ENCODE measurements around the gene COL6A5.
"Not testable (repeated sequence)": the region's sequence is repeated elsewhere in the genome, so short reads cannot be mapped to it uniquely, and the experiment has no call there.

COL6A5 gene

GRCh38 chr3:130345487-130346079 is at the start of gene COL6A5:
TSS of gene COL6A5 (plus strand) at chr3:130345672. CDS start at chr3:130373639, 27,967 bp downstream.
- no peak for DNase-seq (ENCODE audit: low spot score)

DNA sequence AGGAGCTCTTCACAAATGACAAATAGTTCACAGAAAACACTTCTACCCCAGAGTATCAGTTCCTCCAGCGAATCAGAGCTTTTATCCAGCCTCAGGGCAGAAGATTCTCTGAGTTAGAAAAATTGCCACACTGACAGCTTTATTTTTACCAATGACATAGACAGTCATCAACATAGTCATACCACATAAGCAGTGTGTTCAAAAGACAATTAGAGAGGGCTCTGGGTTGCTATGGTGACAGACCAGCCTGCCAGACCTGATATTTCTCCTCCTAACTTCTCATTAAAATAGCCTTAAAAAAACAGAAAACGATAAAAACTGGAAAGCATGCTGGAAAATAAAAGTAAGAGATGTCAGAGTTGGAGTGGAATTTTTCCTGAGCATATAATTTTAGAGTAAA is 45.9 kb upstream of the COL6A5 start:
- no peak for DNase-seq (ENCODE audit: low spot score)

GRCh38 chr3:130300888-130301287 is 44.6 kb upstream of the COL6A5 start:
- DNase-seq (ENCODE audit: low spot score), result no peak

DNA sequence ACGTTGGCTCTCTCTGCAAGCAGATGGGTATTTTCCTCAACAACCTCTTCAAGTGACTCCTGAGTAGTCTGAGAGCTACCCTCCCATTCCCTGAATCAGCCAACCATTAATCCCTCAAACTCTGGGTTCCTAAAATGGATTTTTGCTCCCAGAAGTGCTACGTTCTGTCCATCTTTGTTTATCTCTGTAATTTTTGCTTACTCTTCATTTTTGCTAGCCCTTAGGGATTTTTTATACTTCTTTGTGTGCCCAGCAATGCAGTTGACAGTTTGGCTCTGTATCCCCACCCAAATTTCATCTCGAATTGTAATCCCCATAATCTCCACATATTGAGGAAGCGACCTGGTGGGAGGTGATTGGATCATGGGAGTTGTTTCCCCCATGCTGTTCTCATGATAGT is 35.4 kb upstream of the COL6A5 start:
- no peak for DNase-seq (ENCODE audit: low spot score)

DNA sequence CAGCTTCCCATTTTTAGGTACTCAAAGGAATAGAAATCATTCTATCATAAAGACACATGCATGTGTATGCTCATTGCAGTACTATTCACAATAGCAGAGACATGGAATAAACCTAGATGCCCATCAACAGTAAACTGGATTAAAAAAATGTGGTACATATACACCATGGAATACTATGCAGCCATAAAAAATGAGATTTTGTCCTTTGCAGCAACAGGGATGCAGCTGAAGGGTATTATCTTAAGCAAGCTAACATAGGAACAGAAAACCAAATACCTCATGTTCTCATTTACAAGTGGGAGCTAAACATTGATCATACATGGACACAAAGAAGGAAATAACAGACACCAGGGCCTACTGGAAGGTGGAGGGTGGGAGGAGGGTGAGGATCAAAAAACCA is 33.1 kb upstream of the COL6A5 start:
- no peak for DNase-seq (ENCODE audit: low spot score)

GRCh38 chr3:130316169-130316568 is 29.3 kb upstream of the COL6A5 start:
- DNase-seq (ENCODE audit: low spot score), result no peak

DNA sequence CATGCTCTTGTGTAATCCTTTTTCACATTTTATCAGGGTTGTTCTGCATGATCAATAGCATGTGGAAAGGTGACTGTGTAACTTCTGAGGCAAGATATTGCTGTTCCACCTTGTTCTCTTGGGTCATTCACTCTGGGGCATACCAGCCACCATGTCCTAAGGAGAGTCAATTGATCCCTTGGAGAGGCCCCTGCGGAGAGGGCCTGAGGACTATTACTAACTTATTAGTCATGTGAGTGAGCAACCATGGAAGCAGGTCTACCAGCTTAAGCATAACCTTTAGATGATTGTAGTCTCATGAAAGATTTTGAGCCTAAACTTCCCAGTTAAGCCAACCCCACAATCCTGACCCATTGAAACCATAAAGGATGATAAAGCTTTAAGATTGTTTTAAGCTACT is 22.0 kb upstream of the COL6A5 start:
- DNase-seq (ENCODE audit: low spot score), result no peak

DNA sequence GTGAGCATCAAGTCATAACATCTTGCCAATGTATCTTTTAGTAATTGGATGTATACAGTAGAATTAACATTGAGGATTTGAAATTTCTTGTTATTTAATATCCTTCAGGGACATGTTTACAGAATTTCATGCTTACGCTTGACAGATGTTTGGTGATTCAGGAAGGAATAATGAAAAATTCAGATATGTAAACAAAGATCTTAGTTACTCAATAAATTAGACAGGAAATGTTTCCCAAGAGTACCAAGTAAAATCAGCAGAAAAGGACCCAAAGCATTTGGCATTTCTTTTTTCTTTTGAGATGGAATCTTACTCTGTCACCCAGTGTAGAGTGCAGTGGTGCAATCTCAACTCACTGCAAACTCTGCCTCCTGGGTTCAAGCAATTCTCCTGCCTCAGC is 4.7 kb upstream of the COL6A5 start:
- no peak for DNase-seq (ENCODE audit: low spot score)

DNA sequence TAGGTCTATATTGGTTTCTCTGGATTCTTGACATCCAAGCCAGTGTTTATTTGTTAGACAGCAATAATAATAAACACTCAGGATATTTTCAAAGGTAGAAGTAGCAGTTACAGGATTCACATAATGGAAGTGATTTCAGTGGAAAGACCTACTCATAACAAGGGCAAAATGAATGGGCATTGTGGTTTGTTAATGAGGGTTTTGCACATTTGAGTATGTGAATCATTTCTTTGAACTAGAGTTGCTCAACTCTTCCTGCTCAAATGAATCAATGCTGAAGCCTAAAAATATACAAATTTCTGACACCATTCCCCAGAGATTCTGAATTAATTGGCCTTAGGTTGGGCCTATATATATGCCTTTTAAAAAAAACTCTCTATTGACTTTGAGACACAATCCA is 4.1 kb upstream of the COL6A5 start:
- no peak for DNase-seq (ENCODE audit: low spot score)

- DNase-seq (ENCODE audit: low spot score), result no peak
These were observed 3.6 kb upstream of the COL6A5 start for GRCh38 chr3:130341882-130342281.

DNA sequence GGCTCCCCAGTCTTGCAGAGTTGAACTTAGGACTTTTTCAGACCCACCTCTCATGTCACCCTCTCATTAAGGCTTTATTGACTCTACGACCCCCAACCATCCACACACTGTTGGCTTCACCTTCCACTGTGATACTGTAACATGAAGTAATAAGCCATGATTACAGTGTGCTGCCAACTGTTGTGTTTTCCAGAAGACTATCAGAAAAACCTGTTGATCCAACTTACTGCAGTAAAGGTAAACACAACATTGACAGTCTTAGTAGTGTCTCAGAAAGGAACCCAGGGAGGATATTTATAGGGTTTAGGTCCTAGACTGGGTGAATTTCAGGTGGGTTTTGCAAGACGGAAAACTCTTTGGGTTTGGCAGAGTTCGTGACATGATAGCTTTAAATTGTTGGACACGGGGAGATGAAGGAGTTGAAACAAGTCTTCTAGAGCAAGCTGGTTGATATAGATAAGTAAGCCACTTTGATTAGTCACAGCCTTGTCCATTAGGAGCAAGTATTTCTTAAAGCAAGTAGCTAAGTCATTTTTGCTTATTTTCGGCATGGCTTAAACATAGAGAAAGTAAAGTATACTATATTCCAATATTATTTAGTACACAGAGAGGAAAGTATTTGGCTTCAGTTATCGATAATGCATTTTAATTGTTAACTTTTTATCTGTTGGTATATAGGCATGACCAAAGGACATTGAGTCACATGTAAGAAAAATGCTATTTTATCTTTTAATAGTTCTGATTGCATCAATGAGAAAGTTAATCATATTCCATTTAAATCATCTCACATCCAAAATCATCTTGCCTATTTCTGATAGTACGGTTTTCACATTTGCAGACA is 2.4 kb upstream of the COL6A5 start:
- no peak for DNase-seq (ENCODE audit: low spot score)

GRCh38 chr3:130348258-130348657 is 2.8 kb downstream of the COL6A5 start:
- DNase-seq (ENCODE audit: low spot score), result not testable (repeated sequence)

GRCh38 chr3:130354430-130354829 is 9.0 kb downstream of the COL6A5 start:
- DNase-seq (ENCODE audit: low spot score), result no peak

DNA sequence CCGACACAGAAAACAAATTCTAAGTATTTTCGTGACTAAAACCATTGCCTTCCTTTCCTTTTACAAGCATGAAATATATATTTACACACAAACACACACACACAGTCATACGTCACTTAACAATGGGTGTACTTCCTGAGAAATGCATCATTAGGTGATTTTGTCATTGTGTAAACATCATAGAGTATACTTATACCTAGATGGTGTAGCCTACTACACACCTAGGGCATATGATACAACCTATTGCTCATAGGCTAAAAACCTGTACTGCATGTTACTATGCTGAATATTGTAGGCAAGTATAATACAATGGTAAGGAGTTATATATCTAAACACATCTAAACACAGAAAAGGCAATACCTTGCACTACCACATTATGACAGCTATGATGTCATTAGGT is 28.6 kb downstream of the COL6A5 start:
- no peak for DNase-seq (ENCODE audit: low spot score)

DNA sequence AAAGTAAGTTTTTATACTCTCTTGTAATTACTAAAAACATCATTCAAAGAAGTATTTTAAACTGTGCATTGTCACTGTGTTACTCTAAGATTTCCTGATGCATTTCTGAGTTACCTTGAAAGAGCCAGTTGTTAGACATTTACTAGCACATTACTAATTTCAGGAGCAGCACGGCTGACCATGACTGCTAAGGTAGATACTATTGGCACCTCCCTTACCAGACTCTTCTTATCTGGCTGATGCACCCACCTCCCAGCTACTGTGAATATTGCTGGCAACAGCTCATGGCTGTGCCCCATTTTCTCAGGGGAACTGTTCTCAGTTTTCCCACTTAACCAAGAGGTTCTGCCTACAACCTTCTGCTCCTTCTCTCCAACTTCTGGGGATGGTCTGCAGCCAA is 29.4 kb downstream of the COL6A5 start:
- DNase-seq (ENCODE audit: low spot score), result no peak

DNA sequence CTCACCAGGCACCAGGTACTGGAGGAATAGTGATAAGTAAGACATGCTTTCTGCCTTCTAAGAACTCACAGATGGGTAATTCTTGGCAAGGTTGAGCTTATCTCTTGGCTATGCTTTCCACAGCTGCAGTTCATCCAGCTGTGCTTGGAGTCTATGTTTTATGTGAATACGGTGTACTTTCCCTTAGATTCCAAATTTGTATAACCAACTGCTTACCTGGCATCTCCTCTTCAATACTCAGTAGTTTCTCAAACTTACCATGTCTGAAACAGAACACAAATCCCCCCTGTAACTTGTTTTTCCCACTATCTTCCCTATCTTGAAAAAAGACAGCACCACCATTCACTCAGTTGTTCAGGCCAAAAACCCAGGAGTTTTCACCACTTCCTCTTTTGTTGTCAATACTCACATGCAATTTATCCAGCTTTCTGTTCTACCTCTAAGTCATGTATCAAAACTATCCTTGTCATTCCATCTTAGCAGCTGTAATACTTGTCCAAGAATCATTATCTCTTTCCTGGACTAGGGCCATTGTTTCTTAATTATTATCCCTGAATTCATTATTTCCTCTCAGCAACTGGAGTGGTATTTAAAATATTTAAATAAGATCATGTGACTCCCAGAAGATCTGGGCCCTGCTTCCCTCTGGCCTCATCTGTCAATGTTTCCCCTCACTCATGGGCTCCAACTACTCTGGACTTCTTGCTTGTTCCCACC is 32.6 kb downstream of the COL6A5 start:
- no peak for DNase-seq (ENCODE audit: low spot score)

- DNase-seq (ENCODE audit: low spot score), result no peak
These were observed 33.3 kb downstream of the COL6A5 start for GRCh38 chr3:130378677-130379191.

GRCh38 chr3:130379274-130379673 is 33.8 kb downstream of the COL6A5 start:
- no peak for DNase-seq (ENCODE audit: low spot score)

- DNase-seq (ENCODE audit: low spot score), result no peak
These were observed 34.9 kb downstream of the COL6A5 start for GRCh38 chr3:130380398-130380797.

- DNase-seq (ENCODE audit: low spot score), result no peak
These were observed 38.0 kb downstream of the COL6A5 start for GRCh38 chr3:130383424-130383823.

- DNase-seq (ENCODE audit: low spot score), result no peak
These were observed 39.1 kb downstream of the COL6A5 start for GRCh38 chr3:130384476-130385025.

DNA sequence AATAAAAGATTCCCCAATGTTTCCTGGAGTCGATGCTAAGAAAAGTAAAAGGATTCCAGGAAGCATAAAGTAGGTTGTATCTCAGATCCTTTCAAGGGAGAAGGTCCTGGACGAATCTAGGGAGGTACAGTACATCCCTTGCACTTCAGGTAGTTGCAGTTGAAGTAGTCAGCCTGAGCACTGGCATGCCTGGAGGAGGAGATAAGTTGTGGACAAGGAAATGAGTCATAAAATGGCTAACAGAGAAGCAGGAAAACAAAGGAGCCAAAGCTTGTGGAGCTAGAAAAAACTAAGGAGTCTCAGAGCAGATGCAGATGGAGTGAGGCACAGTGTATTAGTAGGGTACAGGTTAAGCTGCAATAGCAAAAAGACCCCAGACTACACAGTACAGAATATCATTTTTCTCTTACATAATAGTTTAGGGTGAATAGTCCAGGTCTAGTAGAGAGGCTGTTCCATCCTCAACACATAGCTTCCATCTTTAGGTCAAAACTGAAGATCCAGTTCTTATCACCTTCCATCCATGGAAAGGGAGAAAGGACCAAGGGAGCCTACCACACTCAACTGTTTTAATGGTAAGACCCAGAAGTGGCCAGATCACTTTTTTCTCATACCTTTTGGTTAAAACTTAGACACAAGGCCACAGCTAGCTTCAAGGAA is 41.3 kb downstream of the COL6A5 start:
- no peak for DNase-seq (ENCODE audit: low spot score)

Measured in globus pallidus (tissue), 1 donor.